Neural progenitor cell (in vitro differentiated cells): Measurements from ENCODE around the gene TMTC3. TPM values are rescaled to one million over a fixed set of nuclear protein-coding genes. Genes with fewer than 3 reads are reported as not detected.

Experiments used
- DNase-seq: peaks from one replicate; pipeline ENCODE4 v3.0.0-alpha.2; 2016; ENCODE audit warnings: low spot score
- H2AFZ ChIP-seq: fragments of 200-600 bp; sonication (generic); replicated peaks from 2 replicates; pipeline ENCODE4 v1.6.1; 2016; ENCODE audit warnings: antibody characterized with exemption
- H3F3A ChIP-seq: fragments of 200-600 bp; sonication (generic); 2 replicates; pipeline ENCODE4 v1.6.1; 2016; ENCODE audit warnings: antibody characterized with exemption, low read depth
- H3K27ac ChIP-seq: fragments of 200-600 bp; sonication (generic); 2 replicates; pipeline ENCODE4 v1.5.1; 2016; ENCODE audit warnings: mild to moderate bottlenecking
- H3K27me3 ChIP-seq: fragments of 200-600 bp; sonication (generic); 2 replicates; pipeline ENCODE4 v1.6.1; 2016; ENCODE audit warnings: mild to moderate bottlenecking, moderate library complexity
- H3K36me3 ChIP-seq: fragments of 200-600 bp; sonication (generic); 2 replicates; pipeline ENCODE4 v1.5.1; 2016
- H3K4me1 ChIP-seq: fragments of 200-600 bp; sonication (generic); 2 replicates; pipeline ENCODE4 v1.6.1; 2016; ENCODE audit warnings: mixed run types
- H3K4me2 ChIP-seq: fragments of 200-600 bp; sonication (generic); 2 replicates; pipeline ENCODE4 v1.6.1; 2016
- H3K4me3 ChIP-seq: fragments of 200-600 bp; sonication (generic); 2 replicates; pipeline ENCODE4 v1.5.1; 2016
- H3K79me2 ChIP-seq: fragments of 200-600 bp; sonication (generic); 2 replicates; pipeline ENCODE4 v1.6.1; 2016; ENCODE audit warnings: low read depth
- H3K9ac ChIP-seq: fragments of 200-600 bp; sonication (generic); 2 replicates; pipeline ENCODE4 v1.6.1; 2016
- H3K9me3 ChIP-seq: fragments of 200-600 bp; sonication (generic); 2 replicates; pipeline ENCODE4 v1.5.1; 2016; ENCODE audit warnings: low read depth
- H4K20me1 ChIP-seq: fragments of 200-600 bp; sonication (generic); 2 replicates; pipeline ENCODE4 v1.6.1; 2016; ENCODE audit warnings: low read depth
- H3K27ac Mint-ChIP-seq: 3 replicates; pipeline ENCODE4 v1.8.0; 2021; ENCODE audit warnings: mixed read lengths
- H3K27me3 Mint-ChIP-seq: 2 replicates; pipeline ENCODE4 v1.8.0; 2022; ENCODE audit warnings: low read depth, mild to moderate bottlenecking, inconsistent platforms, moderate library complexity, mixed read lengths; ENCODE audit not compliant: insufficient read depth
- H3K36me3 Mint-ChIP-seq: 3 replicates; pipeline ENCODE4 v1.8.0; 2021; ENCODE audit warnings: mixed read lengths
- H3K4me1 Mint-ChIP-seq: 3 replicates; pipeline ENCODE4 v1.8.0; 2021; ENCODE audit warnings: mixed read lengths
- H3K4me3 Mint-ChIP-seq: 3 replicates; pipeline ENCODE4 v1.8.0; 2021; ENCODE audit warnings: mild to moderate bottlenecking, moderate library complexity, mixed read lengths
- H3K9me3 Mint-ChIP-seq: 3 replicates; pipeline ENCODE4 v1.8.0; 2020; ENCODE audit warnings: mixed read lengths
- CTCF ChIP-seq: fragments of 200-600 bp; sonication (generic); IDR thresholded peaks from 2 replicates; pipeline ENCODE4 v1.5.1; 2017; ENCODE audit warnings: antibody characterized with exemption, mild to moderate bottlenecking
- EZH2 ChIP-seq: fragments of 200-600 bp; sonication (generic); IDR thresholded peaks from 2 replicates; pipeline ENCODE4 v1.6.1; 2017; ENCODE audit warnings: antibody characterized with exemption, mild to moderate bottlenecking, moderate library complexity
- EZH2phosphoT487 ChIP-seq: fragments of 200-600 bp; sonication (generic); IDR thresholded peaks from 2 replicates; pipeline ENCODE4 v1.6.1; 2017; ENCODE audit warnings: antibody characterized with exemption
- total RNA-seq: library from RNA; depleted of rRNA; stranded (reverse); fragments of >200 nt; gene quantifications from 2 replicates; pipeline ENCODE4 v1.2.3, GENCODE V29; 2015; ENCODE audit warnings: low replicate concordance

The TMTC3 gene
- total RNA-seq, 1 donor from 2014 or later: 38.9 TPM

- Mint-ChIP-seq H3K4me3 (no peak overlapping the region), H3K4me1 (no peaks in the 10 kb centered on the region), H3K9me3 (no peaks in the 10 kb centered on the region), H3K27ac (no peak overlapping the region), H3K36me3 (peaks cover 38% of the 10 kb centered on the region), H3K27me3 (no peaks in the 10 kb centered on the region)
- Histone ChIP-seq H3K27me3 (no peaks in the 10 kb centered on the region), H3F3A (no peaks in the 10 kb centered on the region), H3K79me2 (no peaks in the 10 kb centered on the region), H3K9ac (no peak overlapping the region), H3K36me3 (peaks cover 15% of the 10 kb centered on the region), H4K20me1 (no peaks in the 10 kb centered on the region), H3K4me1 (no peaks in the 10 kb centered on the region), H3K9me3 (no peaks in the 10 kb centered on the region), H3K4me3 (no peak overlapping the region), H3K4me2 (no peak overlapping the region), H3K27ac (no peak overlapping the region), H2AFZ (no peak overlapping the region)
- DNase-seq: no peak
- TF ChIP-seq CTCF: no peak
- no peak for TF ChIP-seq EZH2phosphoT487
- TF ChIP-seq EZH2: no peak
These were observed 25.3 kb downstream of the TMTC3 start for GRCh38 chr12:88167384-88167783.

- no peak overlapping the region for H3K4me3 ChIP-seq
- H3K36me3 ChIP-seq: peaks cover 13% of the 10 kb centered on the region
- H3K36me3 Mint-ChIP-seq: peaks cover 24% of the 10 kb centered on the region
- no peaks in the 10 kb centered on the region for H3F3A ChIP-seq
- H4K20me1 ChIP-seq: no peaks in the 10 kb centered on the region
- no peaks in the 10 kb centered on the region for H3K4me1 ChIP-seq
- H3K4me1 Mint-ChIP-seq: no peaks in the 10 kb centered on the region
- TF ChIP-seq CTCF (no peak), EZH2phosphoT487 (no peak), EZH2 (no peak)
- no peak overlapping the region for H3K4me2 ChIP-seq
- no peak for DNase-seq
- no peak overlapping the region for H3K4me3 Mint-ChIP-seq
- no peak overlapping the region for H2AFZ ChIP-seq
- no peak overlapping the region for H3K27ac ChIP-seq
- H3K79me2 ChIP-seq: no peaks in the 10 kb centered on the region
- H3K9me3 Mint-ChIP-seq: no peaks in the 10 kb centered on the region
- H3K9me3 ChIP-seq: no peaks in the 10 kb centered on the region
- no peak overlapping the region for H3K27ac Mint-ChIP-seq
- no peak overlapping the region for H3K9ac ChIP-seq
- H3K27me3 Mint-ChIP-seq: no peaks in the 10 kb centered on the region
- H3K27me3 ChIP-seq: no peaks in the 10 kb centered on the region
These were observed 30.8 kb downstream of the TMTC3 start for GRCh38 chr12:88172844-88173407.

- TF ChIP-seq CTCF: no peak
- TF ChIP-seq EZH2phosphoT487: no peak
- TF ChIP-seq EZH2: no peak
- Histone ChIP-seq H3K79me2 (no peaks in the 10 kb centered on the region), H3K4me2 (no peak overlapping the region), H3K27ac (no peak overlapping the region), H4K20me1 (no peaks in the 10 kb centered on the region), H3K27me3 (no peaks in the 10 kb centered on the region), H2AFZ (no peak overlapping the region), H3K36me3 (peaks cover 11% of the 10 kb centered on the region), H3K9ac (no peak overlapping the region), H3K4me3 (no peak overlapping the region), H3K4me1 (no peaks in the 10 kb centered on the region), H3K9me3 (no peaks in the 10 kb centered on the region), H3F3A (no peaks in the 10 kb centered on the region)
- Mint-ChIP-seq H3K27me3 (no peaks in the 10 kb centered on the region), H3K4me1 (no peaks in the 10 kb centered on the region), H3K9me3 (no peaks in the 10 kb centered on the region), H3K36me3 (peaks cover 21% of the 10 kb centered on the region), H3K4me3 (no peak overlapping the region), H3K27ac (no peak overlapping the region)
- no peak for DNase-seq
These were observed 33.4 kb downstream of the TMTC3 start for GRCh38 chr12:88175544-88175943.
